Fibroblast of skin of left quadriceps (primary cell): ENCODE results near the gene AKAP13.
"Not testable (repeated sequence)": the region's sequence is repeated elsewhere in the genome, so short reads cannot be mapped to it uniquely, and the experiment has no call there.

ENCODE experiments used
- DNase-seq, 2 experiments: peaks; one replicate each; pipeline ENCODE4 v3.0.0-alpha.2; 2013; ENCODE audit warnings: low read depth in 2 of 2

AKAP13 gene

DNA sequence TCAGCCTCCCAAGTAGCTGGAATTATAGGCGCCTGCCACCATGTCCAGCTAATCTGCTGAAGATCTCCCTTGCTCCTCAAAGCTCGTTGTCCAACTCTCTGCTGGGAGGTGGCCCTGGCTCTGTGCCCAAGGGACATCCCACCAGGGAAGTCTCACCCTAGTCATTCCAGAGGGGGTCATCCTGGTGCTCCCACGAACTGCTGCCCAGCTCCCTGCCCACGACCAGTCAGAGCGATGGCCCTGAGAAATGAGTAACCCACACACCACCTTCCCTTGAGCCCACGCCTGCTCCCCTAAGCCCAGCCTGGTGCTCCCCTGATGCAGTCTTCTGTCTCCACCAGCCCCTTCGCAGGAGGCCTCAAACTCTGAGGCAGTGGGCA is 409.1 kb downstream of the AKAP13 start:
- DNase-seq = no peak

DNA sequence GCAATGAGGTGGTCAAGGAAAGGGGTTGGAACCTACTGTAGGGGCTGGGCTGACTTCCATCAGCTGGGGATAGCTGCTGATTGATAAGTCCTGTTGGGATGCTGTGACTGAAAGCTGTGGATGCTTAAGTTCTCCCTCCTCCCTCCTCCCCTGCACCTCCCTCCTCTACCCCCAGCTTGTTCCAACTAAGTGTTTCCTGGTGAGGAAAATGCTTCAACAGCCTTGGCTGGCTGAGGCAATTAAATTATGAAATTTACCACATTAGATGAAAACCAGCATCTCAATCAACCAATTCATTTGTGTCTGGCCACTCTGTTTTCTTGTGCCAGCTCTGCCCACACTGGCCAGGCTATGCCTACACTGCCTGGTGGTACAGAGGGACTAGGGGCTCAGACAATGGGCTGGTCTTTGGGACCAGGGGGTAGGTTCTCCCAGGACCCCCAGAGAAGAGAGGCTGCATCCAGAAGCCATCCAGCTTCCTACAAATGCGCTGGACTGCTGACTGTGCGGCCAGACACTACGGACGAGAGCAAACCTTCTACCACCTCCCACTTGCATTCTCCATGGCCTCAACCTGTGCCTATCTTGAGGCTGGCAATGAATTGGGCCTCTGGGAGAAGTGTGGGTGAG is 411.8 kb downstream of the AKAP13 start:
- DNase-seq = no peak

DNA sequence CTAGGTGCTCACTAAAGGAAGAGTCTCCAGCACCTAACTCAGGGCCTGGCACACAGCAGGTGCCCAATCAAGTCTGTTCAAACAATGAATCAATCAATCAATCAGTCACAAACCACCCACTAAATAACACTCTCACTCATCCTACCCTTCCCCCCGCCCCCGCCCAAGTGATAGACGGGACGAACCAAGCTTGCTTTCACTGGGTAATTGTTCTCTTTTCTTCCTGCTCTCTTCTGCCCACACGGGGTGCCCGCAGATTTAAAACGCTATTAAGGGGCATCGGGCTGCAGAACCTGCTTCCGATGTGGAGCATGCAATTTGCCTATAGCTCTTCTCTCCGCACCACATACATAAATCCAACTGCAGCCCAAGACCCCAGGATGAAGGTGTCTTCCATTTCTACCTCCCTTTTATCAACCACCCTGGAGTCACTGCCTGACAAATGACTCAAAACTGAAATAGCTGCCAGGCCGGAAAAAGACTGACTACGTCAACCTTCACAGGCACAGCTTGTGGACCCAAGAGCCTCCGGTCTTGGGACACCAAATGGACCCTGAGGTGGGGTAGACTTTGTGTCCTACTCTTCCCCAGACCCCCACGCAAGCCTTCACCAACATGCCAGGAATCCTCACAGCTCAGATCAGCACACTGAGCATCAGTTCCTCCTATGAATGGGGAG is 412.6 kb downstream of the AKAP13 start:
- DNase-seq = no peak

DNA sequence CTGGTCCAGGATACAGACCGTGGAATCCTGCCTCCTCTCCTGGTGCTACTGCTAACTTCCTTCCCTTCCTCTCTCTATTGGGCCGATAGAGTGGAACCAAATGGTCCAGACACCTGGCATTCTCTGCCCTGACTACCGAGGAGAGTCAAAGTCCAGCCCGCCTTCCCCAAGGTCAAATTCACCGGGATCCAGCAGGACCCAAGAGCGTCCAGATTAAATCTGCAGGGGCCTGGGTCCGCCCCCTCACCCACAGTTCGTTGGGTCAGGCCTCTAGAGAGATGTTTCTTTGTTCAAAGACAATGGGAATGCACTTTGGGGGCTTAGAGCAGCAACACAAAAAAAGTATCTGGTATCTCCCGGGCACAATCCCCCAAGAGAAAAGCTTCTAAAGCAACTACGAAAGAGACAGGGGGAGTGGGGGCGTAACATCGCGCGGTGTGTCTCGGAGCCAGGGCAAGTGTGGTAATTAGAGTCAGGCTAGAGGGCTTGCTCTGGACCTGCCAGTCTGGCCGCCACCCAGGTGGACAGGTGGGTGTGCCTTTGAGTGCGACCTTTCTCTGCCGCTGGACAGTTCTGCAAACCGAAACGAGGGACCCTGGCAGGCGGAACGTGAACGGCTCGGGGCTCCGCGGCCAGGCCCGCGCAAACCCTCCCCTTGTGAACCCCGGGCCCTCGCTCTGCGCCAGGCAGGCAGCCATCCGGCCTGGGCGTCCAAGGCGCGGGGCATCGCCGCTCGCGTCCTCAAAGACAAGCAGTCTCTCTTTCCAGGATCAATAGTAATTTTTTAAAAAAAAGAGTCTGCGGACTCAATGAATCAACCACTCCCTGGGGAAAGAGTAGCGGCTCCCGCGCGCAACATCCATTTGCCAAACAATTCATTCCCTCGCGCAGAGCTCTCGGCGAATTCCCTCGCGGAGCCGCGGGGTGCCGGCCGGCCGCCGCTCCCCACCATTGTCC is 413.5 kb downstream of the AKAP13 start:
- DNase-seq = no peak

DNA sequence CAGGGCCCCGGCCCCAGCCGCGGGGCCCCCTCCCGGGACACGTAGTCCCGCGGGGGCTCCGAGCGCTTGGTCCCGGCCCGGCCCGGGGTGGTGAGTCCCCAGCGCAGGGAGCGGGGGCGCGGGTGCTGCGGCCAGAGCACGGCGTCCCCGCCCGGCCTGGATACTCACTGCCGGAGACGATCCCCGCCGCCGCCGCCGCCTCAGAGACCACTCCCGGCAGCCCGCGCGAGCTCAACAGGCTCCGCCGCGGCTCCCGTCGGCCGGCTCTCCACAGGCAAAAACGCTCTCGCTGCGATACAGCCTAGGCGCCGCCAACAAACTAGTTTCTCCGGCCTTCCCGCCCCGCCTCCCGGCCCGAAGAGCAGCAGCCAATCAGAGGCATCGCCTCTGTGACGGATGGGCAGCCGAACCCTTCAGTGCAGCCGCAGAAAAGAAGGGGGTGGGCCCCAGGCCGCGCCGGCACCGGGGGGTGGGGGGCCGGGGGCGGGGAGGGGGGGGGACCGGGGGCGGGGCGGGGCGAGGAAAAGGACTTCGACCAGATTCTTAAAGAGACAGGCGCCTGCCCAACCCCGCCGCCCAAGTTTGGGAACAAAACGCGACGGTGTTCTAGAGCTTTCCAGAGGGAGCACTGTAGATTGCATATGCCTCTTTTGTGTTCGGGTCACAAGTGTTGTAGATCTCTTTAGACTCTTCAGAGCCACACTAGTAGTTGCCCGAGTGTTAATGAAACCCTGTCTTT is 414.4 kb downstream of the AKAP13 start, which contains the start of gene KLHL25:
Gene KLHL25, minus strand, starts transcription at position 328 of the 739 bp plus-strand sequence. CDS start 25,115 bp downstream, outside the sequence.
- peak; percentile 91 to 92 for DNase-seq

DNA sequence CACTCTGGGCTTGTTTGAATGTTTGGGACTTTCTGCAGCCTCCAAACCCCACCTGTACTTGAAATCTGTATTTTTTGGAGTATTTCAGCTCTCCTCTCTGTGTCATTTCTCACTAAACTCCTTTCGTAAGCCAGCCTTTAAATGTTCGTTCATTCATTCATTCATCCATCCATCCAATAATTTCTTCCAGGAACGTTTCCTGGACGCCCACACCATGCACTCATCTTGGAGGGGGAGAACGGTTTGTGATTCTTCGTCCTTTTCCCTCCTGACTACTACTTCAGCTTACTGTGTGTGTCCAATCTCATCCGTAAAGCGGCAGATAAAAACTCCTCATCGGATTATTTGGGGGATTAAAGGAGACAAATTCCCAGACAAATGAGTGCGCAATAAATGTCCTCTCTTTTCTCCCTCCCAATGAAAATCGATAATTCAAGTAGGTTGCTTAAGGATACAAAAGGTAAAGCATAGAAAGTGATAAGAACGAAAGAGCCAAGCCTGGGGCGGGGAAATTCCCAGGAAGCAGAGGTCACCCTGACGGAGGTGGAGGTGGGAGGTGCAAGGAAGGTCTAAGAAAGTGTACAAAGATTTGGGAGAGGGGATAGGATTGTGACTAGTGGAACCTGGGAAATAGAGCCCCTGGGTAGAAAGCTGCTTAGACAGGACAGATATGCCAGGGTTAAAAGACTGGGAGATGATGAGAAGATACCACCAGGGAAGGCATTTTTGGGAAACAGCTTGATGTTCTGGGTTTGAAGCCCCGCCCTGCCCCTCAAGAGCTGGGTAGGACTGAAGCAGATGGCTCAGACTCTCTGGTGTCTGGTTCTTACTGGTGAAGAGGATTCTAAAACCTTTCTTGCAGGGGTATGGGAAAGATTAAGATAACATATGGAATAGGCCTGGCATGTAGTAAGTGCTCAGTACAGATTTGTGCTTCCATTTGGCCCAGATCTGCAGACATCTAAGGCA is 415.2 kb downstream of the AKAP13 start:
- no peak for DNase-seq

DNA sequence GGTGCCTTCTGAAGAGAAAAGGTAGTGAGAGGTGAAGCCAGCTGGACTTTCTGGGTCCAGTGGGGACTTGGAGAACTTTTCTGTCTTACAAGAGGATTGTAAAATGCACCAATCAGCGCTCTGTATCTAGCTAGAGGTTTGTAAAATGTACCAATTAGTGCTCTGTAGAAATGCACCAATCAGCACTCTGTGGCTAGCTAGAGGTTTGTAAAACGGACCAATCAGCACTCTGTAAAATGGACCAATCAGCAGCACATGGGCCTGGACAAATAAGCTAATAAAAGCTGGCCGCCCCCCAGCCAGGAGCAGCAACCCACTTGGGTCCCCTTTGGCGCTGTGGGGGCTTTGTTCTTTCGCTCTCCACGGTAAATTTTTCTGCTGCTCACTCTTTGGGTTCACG is 416.0 kb downstream of the AKAP13 start:
- DNase-seq = not testable (repeated sequence)
